HepG2 (cell line): ENCODE data around the gene RNF6. TPM values are rescaled to one million over a fixed set of nuclear protein-coding genes. Genes with fewer than 3 reads are reported as not detected.

Source experiments
- ELF3 ChIP-seq: IDR thresholded peaks from 2 replicates; pipeline ENCODE4 v1.6.1; 2016; ENCODE audit warnings: missing genetic modification reagents, missing compliant biosample characterization
- FOXO1 ChIP-seq: sonication (generic); formaldehyde crosslinking; IDR thresholded peaks from 2 replicates; pipeline ENCODE4 v1.4.0; 2020; ENCODE audit warnings: missing genetic modification reagents
- HNRNPLL ChIP-seq: fragments of 200-400 bp; formaldehyde crosslinking; IDR thresholded peaks from 2 replicates; pipeline ENCODE4 v1.6.1; 2017; ENCODE audit warnings: mild to moderate bottlenecking, low read depth, low read length; ENCODE audit not compliant: poor library complexity, severe bottlenecking
- IKZF4 ChIP-seq: sonication (generic); formaldehyde crosslinking; IDR thresholded peaks from 2 replicates; pipeline ENCODE4 v1.5.1; 2020; ENCODE audit warnings: borderline replicate concordance, mild to moderate bottlenecking, low read depth, missing genetic modification reagents; ENCODE audit errors: not compliant biosample characterization
- KMT2B ChIP-seq: IDR thresholded peaks from 2 replicates; pipeline ENCODE4 v1.6.1; 2016; ENCODE audit warnings: missing genetic modification reagents, missing compliant biosample characterization
- MBNL3 ChIP-seq: fragments of 250-450 bp; sonication (Bioruptor Pico); conservative IDR thresholded peaks from 2 replicates; pipeline ENCODE4 v1.8.0; 2022; ENCODE audit warnings: mild to moderate bottlenecking, inconsistent platforms
- PITX1 ChIP-seq: sonication (generic); formaldehyde crosslinking; IDR thresholded peaks from 2 replicates; pipeline ENCODE4 v1.5.1; 2020; ENCODE audit warnings: mild to moderate bottlenecking, missing genetic modification reagents
- RBM39 ChIP-seq: fragments of 200-400 bp; formaldehyde crosslinking; IDR thresholded peaks from one replicate; pipeline ENCODE4 v1.6.1; 2018; ENCODE audit warnings: antibody characterized with exemption, mild to moderate bottlenecking, low read depth, low read length; ENCODE audit not compliant: poor library complexity, severe bottlenecking
- RFX1 ChIP-seq: fragments of 450-650 bp; IDR thresholded peaks from 2 replicates; pipeline ENCODE4 v1.6.1; 2017
- TBL1XR1 ChIP-seq: fragments of 150-350 bp; IDR thresholded peaks from 2 replicates; pipeline ENCODE4 v1.6.1; 2014; ENCODE audit warnings: borderline replicate concordance, low read length; ENCODE audit not compliant: partially characterized antibody
- TBX2 ChIP-seq: sonication (generic); formaldehyde crosslinking; IDR thresholded peaks from 2 replicates; pipeline ENCODE4 v1.5.0; 2020; ENCODE audit warnings: missing genetic modification reagents, mild to moderate bottlenecking, borderline replicate concordance
- ZBTB38 ChIP-seq: sonication (generic); formaldehyde crosslinking; IDR thresholded peaks from 2 replicates; pipeline ENCODE4 v1.5.1; 2020; ENCODE audit warnings: mild to moderate bottlenecking, missing genetic modification reagents
- ZBTB7A ChIP-seq: sonication (generic); formaldehyde crosslinking; IDR thresholded peaks from 2 replicates; pipeline ENCODE4 v1.8.0; 2022; ENCODE audit warnings: mild to moderate bottlenecking, missing genetic modification reagents
- ZFP36L1 ChIP-seq: sonication (generic); formaldehyde crosslinking; IDR thresholded peaks from 2 replicates; pipeline ENCODE4 v1.8.0; 2022; ENCODE audit warnings: mild to moderate bottlenecking, missing genetic modification reagents, moderate library complexity
- ZNF121 ChIP-seq: sonication (generic); formaldehyde crosslinking; IDR thresholded peaks from 2 replicates; pipeline ENCODE4 v1.5.0; 2020; ENCODE audit warnings: mild to moderate bottlenecking, missing genetic modification reagents
- ZNF317 ChIP-seq: sonication (generic); formaldehyde crosslinking; IDR thresholded peaks from 2 replicates; pipeline ENCODE4 v1.5.0; 2020; ENCODE audit warnings: mild to moderate bottlenecking, missing genetic modification reagents
- ZNF468 ChIP-seq: sonication (generic); formaldehyde crosslinking; IDR thresholded peaks from 2 replicates; pipeline ENCODE4 v1.8.0; 2022; ENCODE audit warnings: mild to moderate bottlenecking, moderate library complexity, missing genetic modification reagents
- ZNF567 ChIP-seq: sonication (generic); formaldehyde crosslinking; IDR thresholded peaks from 2 replicates; pipeline ENCODE4 v1.8.1; 2023; ENCODE audit warnings: mild to moderate bottlenecking, missing genetic modification reagents, borderline replicate concordance
- polyA plus RNA-seq, 8 experiments: library from polyadenylated mRNA; depleted of rRNA in 3 of 8; stranded (reverse) in 7 of 8; unstranded in 1 of 8; fragments of >200 nt; fragmentation: Illumina TruSeq in 4 of 8; extraction: Trizol in 4 of 8; gene quantifications; 2 replicates each; pipeline versions ENCODE4 v1.2.1 to v1.2.3, GENCODE V29; 2011 to 2016; ENCODE audit warnings: low read depth in 4 of 8, missing spikeins in 1 of 8, mixed read lengths in 1 of 8; ENCODE audit not compliant: insufficient read depth in 1 of 8
- total RNA-seq, 5 experiments: library from RNA; depleted of rRNA; stranded (reverse); fragments of >200 nt; fragmentation: Illumina TruSeq; extraction: Trizol; gene quantifications; 2 replicates each; pipeline ENCODE4 v1.2.3, GENCODE V29; 2016; ENCODE audit warnings: low read depth in 1 of 5
- TF ChIP-seq, protein P1 (sequence below): sonication (generic); formaldehyde crosslinking; IDR thresholded peaks from 2 replicates; pipeline ENCODE4 v1.5.0; 2020; ENCODE audit warnings: mild to moderate bottlenecking, missing genetic modification reagents
- TF ChIP-seq, protein P2 (sequence below): sonication (generic); formaldehyde crosslinking; conservative IDR thresholded peaks from 2 replicates; pipeline ENCODE4 v1.4.0; 2020; ENCODE audit warnings: missing genetic modification reagents
- TF ChIP-seq, protein P3 (sequence below): sonication (generic); formaldehyde crosslinking; IDR thresholded peaks from 2 replicates; pipeline ENCODE4 v1.9.0; 2021; ENCODE audit warnings: missing genetic modification reagents, mild to moderate bottlenecking, borderline replicate concordance
- TF ChIP-seq, protein P4 (sequence below): sonication (generic); formaldehyde crosslinking; conservative IDR thresholded peaks from 2 replicates; pipeline ENCODE4 v1.8.0; 2022; ENCODE audit warnings: missing genetic modification reagents
- TF ChIP-seq, protein P5 (sequence below): conservative IDR thresholded peaks from 2 replicates; pipeline ENCODE4 v1.6.1; 2018; ENCODE audit warnings: missing genetic modification reagents

The RNF6 gene
- total and polyA plus RNA-seq, 2 of the 13 experiments (the other 11 are each of a cell fraction or from before 2014, with no cell fraction given), result 14.6 to 36.8 TPM

DNA sequence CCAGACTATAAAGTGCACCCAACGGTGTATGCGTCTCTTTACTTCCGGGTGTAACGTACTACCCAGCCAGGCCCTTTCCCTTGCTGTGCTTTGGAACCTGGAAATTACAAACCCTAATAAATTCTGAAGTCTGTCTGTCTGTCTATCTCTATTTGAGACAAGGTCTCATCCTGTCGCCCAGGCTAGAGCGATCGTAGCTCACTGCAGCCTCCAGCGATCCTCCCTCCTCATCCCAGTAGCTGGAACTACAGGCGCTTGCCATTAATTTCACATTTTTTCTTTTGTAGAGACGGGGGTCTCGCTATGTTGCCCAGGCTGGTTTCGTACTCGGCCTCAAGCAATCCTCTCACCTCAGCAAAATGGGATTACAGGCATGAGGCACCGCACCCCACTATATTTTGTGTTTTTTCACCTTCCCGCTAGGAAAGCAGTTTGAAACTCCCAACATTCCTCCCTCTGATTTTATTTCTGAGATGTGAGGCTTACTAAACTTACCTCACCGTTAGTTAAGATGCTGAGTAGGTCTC lies 469 bp upstream of the RNF6 start (continued):
- TF ChIP-seq, protein P1, sequence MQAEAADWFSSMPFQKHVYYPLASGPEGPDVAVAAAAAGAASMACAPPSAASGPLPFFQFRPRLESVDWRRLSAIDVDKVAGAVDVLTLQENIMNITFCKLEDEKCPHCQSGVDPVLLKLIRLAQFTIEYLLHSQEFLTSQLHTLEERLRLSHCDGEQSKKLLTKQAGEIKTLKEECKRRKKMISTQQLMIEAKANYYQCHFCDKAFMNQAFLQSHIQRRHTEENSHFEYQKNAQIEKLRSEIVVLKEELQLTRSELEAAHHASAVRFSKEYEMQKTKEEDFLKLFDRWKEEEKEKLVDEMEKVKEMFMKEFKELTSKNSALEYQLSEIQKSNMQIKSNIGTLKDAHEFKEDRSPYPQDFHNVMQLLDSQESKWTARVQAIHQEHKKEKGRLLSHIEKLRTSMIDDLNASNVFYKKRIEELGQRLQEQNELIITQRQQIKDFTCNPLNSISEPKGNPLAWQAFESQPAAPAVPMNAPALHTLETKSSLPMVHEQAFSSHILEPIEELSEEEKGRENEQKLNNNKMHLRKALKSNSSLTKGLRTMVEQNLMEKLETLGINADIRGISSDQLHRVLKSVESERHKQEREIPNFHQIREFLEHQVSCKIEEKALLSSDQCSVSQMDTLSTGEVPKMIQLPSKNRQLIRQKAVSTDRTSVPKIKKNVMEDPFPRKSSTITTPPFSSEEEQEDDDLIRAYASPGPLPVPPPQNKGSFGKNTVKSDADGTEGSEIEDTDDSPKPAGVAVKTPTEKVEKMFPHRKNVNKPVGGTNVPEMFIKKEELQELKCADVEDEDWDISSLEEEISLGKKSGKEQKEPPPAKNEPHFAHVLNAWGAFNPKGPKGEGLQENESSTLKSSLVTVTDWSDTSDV, result no peak
- no peak for TF ChIP-seq TBL1XR1
- TF ChIP-seq ELF3 (CRISPR knock-in tag), result peak; percentile 58
- no peak for TF ChIP-seq IKZF4 (CRISPR knock-in tag)
- no peak for TF ChIP-seq PITX1 (CRISPR knock-in tag)
- no peak for TF ChIP-seq FOXO1
- TF ChIP-seq TBX2 (CRISPR knock-in tag), result no peak
- TF ChIP-seq, protein P2, sequence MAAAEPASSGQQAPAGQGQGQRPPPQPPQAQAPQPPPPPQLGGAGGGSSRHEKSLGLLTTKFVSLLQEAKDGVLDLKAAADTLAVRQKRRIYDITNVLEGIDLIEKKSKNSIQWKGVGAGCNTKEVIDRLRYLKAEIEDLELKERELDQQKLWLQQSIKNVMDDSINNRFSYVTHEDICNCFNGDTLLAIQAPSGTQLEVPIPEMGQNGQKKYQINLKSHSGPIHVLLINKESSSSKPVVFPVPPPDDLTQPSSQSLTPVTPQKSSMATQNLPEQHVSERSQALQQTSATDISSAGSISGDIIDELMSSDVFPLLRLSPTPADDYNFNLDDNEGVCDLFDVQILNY (CRISPR knock-in tag), result no peak
- no peak for TF ChIP-seq ZNF567 (CRISPR knock-in tag)
- no peak for TF ChIP-seq HNRNPLL
- TF ChIP-seq ZBTB7A, result no peak
- TF ChIP-seq, protein P3, sequence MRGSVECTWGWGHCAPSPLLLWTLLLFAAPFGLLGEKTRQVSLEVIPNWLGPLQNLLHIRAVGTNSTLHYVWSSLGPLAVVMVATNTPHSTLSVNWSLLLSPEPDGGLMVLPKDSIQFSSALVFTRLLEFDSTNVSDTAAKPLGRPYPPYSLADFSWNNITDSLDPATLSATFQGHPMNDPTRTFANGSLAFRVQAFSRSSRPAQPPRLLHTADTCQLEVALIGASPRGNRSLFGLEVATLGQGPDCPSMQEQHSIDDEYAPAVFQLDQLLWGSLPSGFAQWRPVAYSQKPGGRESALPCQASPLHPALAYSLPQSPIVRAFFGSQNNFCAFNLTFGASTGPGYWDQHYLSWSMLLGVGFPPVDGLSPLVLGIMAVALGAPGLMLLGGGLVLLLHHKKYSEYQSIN (CRISPR knock-in tag), result no peak
- no peak for TF ChIP-seq MBNL3 (CRISPR knock-in tag)
- no peak for TF ChIP-seq ZFP36L1 (CRISPR knock-in tag)
- TF ChIP-seq RBM39, result no peak
- TF ChIP-seq ZBTB38 (CRISPR knock-in tag), result no peak
- 0 out of 2 replicates have a peak, but pooled peaks have one; percentile 19 for TF ChIP-seq ZNF468
- TF ChIP-seq RFX1, result no peak
- TF ChIP-seq KMT2B (CRISPR knock-in tag), result peak; percentile 49; the same call in 1 of the 2 replicates
- peak; percentile 97 for TF ChIP-seq ZNF121 (CRISPR knock-in tag)
- TF ChIP-seq, protein P4, sequence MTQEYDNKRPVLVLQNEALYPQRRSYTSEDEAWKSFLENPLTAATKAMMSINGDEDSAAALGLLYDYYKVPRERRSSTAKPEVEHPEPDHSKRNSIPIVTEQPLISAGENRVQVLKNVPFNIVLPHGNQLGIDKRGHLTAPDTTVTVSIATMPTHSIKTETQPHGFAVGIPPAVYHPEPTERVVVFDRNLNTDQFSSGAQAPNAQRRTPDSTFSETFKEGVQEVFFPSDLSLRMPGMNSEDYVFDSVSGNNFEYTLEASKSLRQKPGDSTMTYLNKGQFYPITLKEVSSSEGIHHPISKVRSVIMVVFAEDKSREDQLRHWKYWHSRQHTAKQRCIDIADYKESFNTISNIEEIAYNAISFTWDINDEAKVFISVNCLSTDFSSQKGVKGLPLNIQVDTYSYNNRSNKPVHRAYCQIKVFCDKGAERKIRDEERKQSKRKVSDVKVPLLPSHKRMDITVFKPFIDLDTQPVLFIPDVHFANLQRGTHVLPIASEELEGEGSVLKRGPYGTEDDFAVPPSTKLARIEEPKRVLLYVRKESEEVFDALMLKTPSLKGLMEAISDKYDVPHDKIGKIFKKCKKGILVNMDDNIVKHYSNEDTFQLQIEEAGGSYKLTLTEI (CRISPR knock-in tag), result no peak
- no peak; the same call in 1 of the 2 replicates for TF ChIP-seq ZNF317 (CRISPR knock-in tag)
- TF ChIP-seq, protein P5, sequence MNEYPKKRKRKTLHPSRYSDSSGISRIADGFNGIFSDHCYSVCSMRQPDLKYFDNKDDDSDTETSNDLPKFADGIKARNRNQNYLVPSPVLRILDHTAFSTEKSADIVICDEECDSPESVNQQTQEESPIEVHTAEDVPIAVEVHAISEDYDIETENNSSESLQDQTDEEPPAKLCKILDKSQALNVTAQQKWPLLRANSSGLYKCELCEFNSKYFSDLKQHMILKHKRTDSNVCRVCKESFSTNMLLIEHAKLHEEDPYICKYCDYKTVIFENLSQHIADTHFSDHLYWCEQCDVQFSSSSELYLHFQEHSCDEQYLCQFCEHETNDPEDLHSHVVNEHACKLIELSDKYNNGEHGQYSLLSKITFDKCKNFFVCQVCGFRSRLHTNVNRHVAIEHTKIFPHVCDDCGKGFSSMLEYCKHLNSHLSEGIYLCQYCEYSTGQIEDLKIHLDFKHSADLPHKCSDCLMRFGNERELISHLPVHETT (CRISPR knock-in tag), result no peak
